NCI-H524 treated with DMSO at 0.1 percent for 48 hours (cell line): ENCODE measurements around the gene NLRP9.
"Not testable (repeated sequence)": the region's sequence is repeated elsewhere in the genome, so short reads cannot be mapped to it uniquely, and the experiment has no call there.

ENCODE experiments used
- DNase-seq: peaks from one replicate; lab custom pipeline; 2025; lab: John Stamatoyannopoulos, UW

The NLRP9 gene

GRCh38 chr19:55738302-55738701 lies at the start of gene NLRP9:
NLRP9 (minus strand) TSS chr19:55738402; CDS start chr19:55738374, 28 bp downstream.
- DNase-seq = no peak

- DNase-seq = no peak
These were observed 42.9 kb upstream of the NLRP9 start for GRCh38 chr19:55781112-55781511.

- no peak for DNase-seq
These were observed 40.1 kb upstream of the NLRP9 start for GRCh38 chr19:55778331-55778730.

- no peak for DNase-seq
These were observed 39.3 kb upstream of the NLRP9 start for GRCh38 chr19:55777528-55777927.

GRCh38 chr19:55769632-55770031 lies 31.4 kb upstream of the NLRP9 start:
- DNase-seq = not testable (repeated sequence)

- DNase-seq = not testable (repeated sequence)
These were observed 30.6 kb upstream of the NLRP9 start, which contains the start of gene RFPL4AL1 for GRCh38 chr19:55768818-55769217. RFPL4AL1 (plus strand) TSS chr19:55769118; CDS start chr19:55771805, 2,687 bp downstream.

- DNase-seq = no peak
These were observed 28.3 kb upstream of the NLRP9 start for GRCh38 chr19:55766466-55766865.

- not testable (repeated sequence) for DNase-seq
These were observed 20.6 kb upstream of the NLRP9 start, which contains the start of gene RFPL4A for GRCh38 chr19:55758797-55759196. RFPL4A (plus strand) TSS chr19:55759097; CDS start chr19:55761801, 2,704 bp downstream.

GRCh38 chr19:55756808-55757207 lies 18.6 kb upstream of the NLRP9 start:
- DNase-seq = not testable (repeated sequence)

GRCh38 chr19:55753401-55753800 lies 15.2 kb upstream of the NLRP9 start:
- no peak for DNase-seq

GRCh38 chr19:55750715-55751114 lies 12.5 kb upstream of the NLRP9 start:
- no peak for DNase-seq

- DNase-seq = not testable (repeated sequence)
These were observed 7.8 kb downstream of the NLRP9 start for GRCh38 chr19:55730378-55730777.

- no peak for DNase-seq
These were observed 14.7 kb downstream of the NLRP9 start for GRCh38 chr19:55723491-55723890.

- DNase-seq = no peak
These were observed 17.4 kb downstream of the NLRP9 start for GRCh38 chr19:55720801-55721200.

- no peak for DNase-seq
These were observed 17.9 kb downstream of the NLRP9 start for GRCh38 chr19:55720214-55720746.

GRCh38 chr19:55717879-55718711 lies 20.1 kb downstream of the NLRP9 start:
- not testable (repeated sequence) for DNase-seq

GRCh38 chr19:55717251-55717650 lies 21.0 kb downstream of the NLRP9 start:
- DNase-seq = no peak

GRCh38 chr19:55716531-55716930 lies 21.7 kb downstream of the NLRP9 start:
- no peak for DNase-seq

GRCh38 chr19:55712804-55713631 lies 25.2 kb downstream of the NLRP9 start:
- no peak for DNase-seq

GRCh38 chr19:55711719-55712118 lies 26.5 kb downstream of the NLRP9 start:
- DNase-seq = no peak

- no peak for DNase-seq
These were observed 32.2 kb downstream of the NLRP9 start for GRCh38 chr19:55705972-55706371.

GRCh38 chr19:55704494-55705245 lies 33.5 kb downstream of the NLRP9 start:
- DNase-seq = no peak
